ENCODE results near the gene NGB.

GRCh38 chr14:77306851-77307496 is 36.0 kb upstream of the NGB start:
- no peak for TF ChIP-seq POLR2A (IDR thresholded peaks at IDR 0.05; ENCODE audit: low read depth, low read length)
- TF ChIP-seq POLR2AphosphoS5 (IDR thresholded peaks at IDR 0.05; ENCODE audit: low read depth, low read length), result no peak

All from GM12892 (cell line).